Stimulated activated CD8-positive, alpha-beta memory T cell treated with anti-CD3 and anti-CD28 coated beads, Interleukin-2, amount 100 ng/mL, for 1 hour (primary cell): ENCODE results near the gene OR52E4.

Source experiments
- DNase-seq, 2 donors: peaks; one replicate each; pipeline ENCODE4 v3.0.0-alpha.2; 2020; ENCODE audit warnings: low read depth in 2 of 2

OR52E4 gene

GRCh38 chr11:5880329-5880728 is at the start of gene OR52E4:
TSS of gene OR52E4 (plus strand) at chr11:5880629. CDS start at chr11:5884293, 3,664 bp downstream.
- no peak for DNase-seq

DNA sequence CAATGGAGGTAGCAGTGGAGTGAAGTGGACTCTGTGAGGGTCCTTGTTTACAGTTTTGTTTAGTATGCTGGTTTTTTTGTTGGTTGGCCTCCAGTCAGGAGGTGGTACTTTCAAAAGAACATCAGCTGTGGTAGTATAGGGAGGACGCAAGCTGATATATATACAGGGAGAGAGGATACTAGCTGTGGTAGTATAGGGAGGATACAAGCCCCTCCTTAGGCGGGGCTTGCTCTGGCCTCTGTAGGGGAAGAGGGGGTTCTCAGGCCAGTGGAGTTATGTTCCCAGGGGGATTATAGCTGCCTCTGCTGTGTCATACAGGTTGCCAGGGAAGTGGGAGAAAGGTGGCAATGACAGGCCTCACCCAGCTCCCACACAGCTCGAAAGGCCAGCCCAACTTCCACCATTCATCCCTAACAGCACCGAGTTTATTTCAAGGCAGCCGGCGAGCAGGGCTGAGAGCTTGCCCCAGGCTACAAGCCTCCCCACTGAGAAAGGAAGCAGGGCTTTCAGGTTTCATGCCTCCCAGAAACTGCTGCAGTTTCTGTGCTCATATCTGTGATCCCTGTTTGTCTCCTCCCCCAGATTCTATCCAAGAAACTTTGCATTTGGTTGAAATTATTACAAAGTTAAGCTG is 49.1 kb upstream of the OR52E4 start:
- no peak for DNase-seq

GRCh38 chr11:5833446-5833845 is 47.0 kb upstream of the OR52E4 start:
- DNase-seq: no peak

DNA sequence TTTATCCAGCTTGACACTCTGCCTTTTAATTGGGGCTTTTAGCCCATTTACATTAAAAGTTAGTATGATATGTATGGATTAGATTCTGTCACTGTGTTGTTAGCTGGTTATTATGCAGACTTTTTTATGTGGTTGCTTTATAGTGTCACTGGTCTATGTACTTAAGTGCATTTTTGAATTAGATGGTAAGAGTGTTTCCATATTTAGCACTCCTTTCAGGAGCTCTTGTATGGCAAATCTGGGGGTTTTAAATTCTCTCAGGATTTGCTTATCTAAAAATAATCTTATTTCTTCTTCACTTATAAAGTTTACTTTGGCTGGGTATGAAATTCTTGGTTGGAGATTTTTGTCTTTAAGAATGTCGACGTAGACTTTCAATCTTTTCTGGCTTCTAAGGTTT is 42.7 kb upstream of the OR52E4 start:
- no peak for DNase-seq

- DNase-seq: no peak
Observed at GRCh38 chr11:5841797-5842196, 38.6 kb upstream of the OR52E4 start, which contains the start of gene OR52E6. TSS of gene OR52E6 (minus strand) at chr11:5841897. CDS start at chr11:5841897, 0 bp downstream.

GRCh38 chr11:5846701-5847100 is 33.7 kb upstream of the OR52E4 start:
- DNase-seq: no peak

GRCh38 chr11:5847711-5848110 is 32.7 kb upstream of the OR52E4 start:
- no peak for DNase-seq

DNA sequence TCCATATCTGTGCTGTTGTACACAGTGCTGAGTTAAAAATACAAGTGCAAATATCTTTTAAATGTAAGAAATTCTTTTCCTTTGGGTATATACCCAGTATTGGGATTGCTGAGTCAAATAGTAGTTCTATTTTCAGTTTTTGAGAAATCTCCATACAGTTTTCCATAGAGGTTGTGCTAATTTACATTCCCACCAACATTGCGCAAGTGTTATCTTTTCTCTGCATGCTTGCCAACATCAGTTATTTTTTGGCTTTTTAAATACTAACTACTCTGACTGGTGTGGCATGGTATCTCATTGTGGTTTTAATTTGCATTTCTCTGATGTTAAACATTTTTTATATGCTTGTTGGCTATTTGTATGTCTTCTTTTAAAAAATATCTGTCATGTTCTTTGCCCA is 29.4 kb upstream of the OR52E4 start:
- DNase-seq: no peak

DNA sequence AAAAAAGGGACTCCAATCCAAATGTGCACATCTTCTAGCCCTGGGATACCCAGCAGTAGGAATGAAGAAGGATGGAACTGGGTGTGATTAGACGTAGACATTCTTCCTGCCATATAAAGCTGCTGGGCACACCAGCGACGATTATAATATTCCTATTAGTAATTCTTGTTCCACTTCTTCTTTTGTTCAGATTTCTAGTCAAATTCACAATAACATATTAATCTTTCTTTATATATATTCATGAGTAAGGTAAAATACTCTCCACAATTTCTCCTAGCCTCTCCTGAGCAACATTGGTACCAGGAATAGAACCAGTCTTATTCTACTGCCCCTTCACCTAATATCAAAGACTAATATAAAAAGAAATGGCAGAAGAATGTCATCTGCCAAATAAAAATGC is 22.8 kb upstream of the OR52E4 start, which contains the start of gene OR52E8:
Gene OR52E8 (minus strand): TSS at position 101 of the 400 bp plus-strand sequence. CDS start 0 bp downstream, at position 101.
- no peak for DNase-seq

DNA sequence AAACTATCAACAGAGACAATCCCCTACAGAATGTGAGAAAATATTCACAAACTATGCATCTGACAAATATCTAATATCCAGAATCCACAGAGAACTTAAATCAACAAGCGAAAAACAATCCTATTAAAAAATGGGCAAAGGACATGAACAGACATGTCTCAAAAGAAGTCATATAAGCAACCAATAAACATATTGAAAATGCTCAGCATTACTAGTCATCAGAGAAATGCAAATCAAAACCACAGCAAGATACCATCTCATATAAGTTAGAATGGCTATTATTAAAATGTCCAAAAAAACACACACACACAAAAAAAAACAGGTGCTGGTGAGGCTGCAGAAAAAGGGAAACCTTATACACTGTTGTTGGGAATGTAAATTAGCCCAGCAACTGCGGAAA is 14.6 kb upstream of the OR52E4 start:
- DNase-seq: no peak

DNA sequence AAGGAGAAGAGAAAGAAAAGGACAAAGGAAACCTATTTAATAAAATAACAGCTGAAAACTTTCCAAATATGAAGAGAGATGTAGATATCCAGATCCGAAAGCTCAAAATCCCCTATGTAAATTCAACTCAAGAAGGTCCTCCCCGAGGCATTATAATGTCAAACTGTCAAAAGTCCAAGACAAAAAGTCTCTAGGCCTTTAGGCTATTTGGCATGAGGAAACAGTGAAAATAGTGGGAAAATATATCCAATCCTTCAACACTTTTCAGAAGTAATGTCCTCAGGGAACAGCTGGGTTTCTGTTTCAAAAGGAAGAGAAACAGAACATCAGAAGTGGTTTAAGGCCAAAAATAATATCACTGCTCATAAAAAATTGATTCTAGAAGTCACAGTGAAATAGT is 1.9 kb upstream of the OR52E4 start:
- DNase-seq: no peak

DNA sequence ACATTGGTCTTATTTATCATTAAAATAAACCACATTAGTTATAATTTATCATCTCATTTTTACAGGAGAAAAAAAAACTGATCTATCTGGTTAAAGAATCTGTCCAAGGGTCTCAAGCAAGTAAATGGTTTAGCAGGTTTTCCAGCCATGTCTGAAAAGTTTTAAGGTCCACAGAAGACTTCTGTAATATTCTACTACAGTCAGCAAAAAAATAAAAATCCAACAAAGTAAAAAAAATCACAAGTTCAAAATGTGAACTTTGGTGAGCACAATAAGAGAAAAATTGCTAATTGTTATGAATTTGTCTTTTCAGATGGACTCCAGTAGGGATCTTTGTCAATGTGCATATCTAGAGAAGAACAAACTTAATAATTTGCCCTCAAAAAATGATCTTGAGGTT is 1.3 kb downstream of the OR52E4 start:
- no peak for DNase-seq

DNA sequence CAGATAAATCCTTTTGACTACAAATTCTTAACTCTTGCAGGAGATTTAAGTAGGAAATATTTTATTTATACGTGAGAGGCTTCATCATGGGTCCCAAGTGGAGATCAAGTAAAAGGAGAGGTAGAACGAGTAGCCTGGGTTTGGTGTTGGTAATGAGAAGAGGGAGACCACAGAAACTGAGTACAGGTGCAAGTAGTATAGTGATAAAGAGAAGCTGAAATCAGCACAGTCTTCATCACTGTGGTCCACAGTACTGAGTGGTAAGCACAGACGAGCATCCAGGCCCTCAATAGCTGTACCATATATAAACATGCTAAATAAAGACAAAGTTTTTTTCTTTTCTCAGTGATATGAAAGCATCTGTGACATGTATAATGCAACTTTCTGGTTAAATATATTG is 6.7 kb downstream of the OR52E4 start:
- no peak for DNase-seq

- DNase-seq: no peak
Observed at GRCh38 chr11:5887661-5888060, 7.2 kb downstream of the OR52E4 start.

DNA sequence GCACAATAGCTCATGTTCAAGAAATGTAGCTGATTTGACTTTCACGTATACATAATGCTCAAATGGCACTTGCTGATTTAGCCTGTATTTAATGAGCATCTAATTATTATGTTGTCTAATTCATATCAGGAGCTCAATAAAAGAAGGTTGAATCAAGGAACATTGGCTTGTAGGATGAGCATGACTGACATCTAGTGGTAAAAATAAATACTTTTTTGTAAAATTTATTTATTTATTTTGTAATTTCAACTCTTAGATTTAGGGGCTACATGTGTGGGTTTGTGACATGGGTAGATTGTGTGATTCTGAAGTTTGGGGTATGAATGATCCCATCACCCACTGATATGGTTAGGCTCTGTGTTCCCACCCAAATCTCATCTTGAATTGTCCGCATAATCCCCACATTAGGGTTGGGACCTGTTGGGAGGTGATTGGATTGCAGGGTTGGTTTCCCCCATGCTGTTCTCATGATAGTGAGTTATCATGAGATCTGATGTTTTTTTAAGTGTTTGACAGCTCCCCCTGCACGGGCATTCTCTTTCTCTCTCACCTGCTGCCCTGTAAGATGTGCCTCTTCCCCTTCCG is 10.9 kb downstream of the OR52E4 start:
- DNase-seq: no peak

- no peak for DNase-seq
Observed at GRCh38 chr11:5892908-5893307, 12.5 kb downstream of the OR52E4 start, which contains the start of gene OR52E5. TSS of gene OR52E5 (plus strand) at chr11:5893208. CDS start at chr11:5900777, 7,569 bp downstream.

DNA sequence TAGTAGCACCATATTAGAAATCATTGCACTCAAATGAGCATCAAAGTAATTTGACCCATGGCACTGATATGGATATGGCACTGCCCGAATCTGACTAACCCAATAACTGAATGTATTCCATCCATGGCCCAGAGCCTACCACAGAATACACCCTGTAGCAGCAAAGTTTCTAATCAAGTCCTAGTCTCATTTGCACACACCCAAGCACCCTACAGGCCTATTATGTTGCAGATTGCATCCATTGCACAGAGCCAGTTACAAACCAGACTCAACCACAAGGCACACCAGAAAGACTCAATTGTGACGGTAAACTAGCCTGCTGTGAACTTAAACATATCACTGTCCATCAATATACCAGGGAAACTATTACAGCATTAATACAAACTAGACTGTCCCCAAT is 19.1 kb downstream of the OR52E4 start:
- no peak for DNase-seq

GRCh38 chr11:5910540-5910939 is 30.1 kb downstream of the OR52E4 start:
- no peak for DNase-seq

DNA sequence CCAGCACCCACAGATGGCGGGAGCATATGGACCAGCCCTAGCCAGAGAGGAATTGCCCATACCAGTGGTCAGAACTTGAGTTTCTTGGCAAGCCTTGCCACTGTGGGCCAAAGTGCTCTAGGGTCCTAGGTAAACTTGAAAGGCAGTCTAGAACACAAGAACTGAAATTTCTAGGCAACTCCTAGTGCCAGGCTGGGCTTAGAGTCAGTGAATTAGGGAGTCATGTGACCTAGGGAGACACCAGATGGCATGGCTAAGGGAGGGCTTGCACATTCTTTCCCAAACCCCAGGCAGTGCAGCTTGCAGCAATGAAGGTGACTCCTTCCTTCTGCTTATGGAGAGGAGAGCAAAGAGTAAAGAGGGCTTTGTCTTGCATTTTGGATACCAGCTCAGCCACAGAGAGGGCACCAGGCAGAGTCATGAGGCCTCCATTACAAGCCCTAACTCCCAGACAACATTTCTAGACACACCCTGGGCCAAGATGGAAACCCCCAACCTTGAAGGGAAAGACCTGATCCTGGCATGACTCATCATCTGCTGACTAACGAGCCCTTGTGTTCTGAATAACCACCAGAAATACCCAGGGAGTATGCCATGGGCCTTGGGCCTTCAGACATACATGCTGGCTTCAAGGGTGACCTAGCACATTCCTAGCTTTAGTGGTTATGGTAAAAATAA is 42.5 kb downstream of the OR52E4 start:
- DNase-seq: no peak

GRCh38 chr11:5923427-5923776 is 43.0 kb downstream of the OR52E4 start:
- no peak for DNase-seq

GRCh38 chr11:5923794-5924193 is 43.4 kb downstream of the OR52E4 start:
- DNase-seq: no peak

GRCh38 chr11:5928271-5928670 is 47.8 kb downstream of the OR52E4 start:
- no peak for DNase-seq

- no peak for DNase-seq
Observed at GRCh38 chr11:5928811-5929210, 48.4 kb downstream of the OR52E4 start.
